Lower leg skin (tissue), 3 donors: ENCODE data around the gene CFAP92.

Experiments used
- POLR2A ChIP-seq, 2 donors: fragments of 450-650 bp; IDR thresholded peaks; one replicate each; pipeline ENCODE4 v1.6.1; 2016 to 2017; ENCODE audit warnings: antibody characterized with exemption in 2 of 2, mild to moderate bottlenecking in 1 of 2, moderate library complexity in 1 of 2
- TF ChIP-seq, protein P1 (sequence below), 3 donors: fragments of 450-650 bp; IDR thresholded peaks; one replicate each; pipeline ENCODE4 v1.5.1; 2016; ENCODE audit warnings: antibody characterized with exemption in 3 of 3, mild to moderate bottlenecking in 3 of 3, moderate library complexity in 2 of 3

DNA sequence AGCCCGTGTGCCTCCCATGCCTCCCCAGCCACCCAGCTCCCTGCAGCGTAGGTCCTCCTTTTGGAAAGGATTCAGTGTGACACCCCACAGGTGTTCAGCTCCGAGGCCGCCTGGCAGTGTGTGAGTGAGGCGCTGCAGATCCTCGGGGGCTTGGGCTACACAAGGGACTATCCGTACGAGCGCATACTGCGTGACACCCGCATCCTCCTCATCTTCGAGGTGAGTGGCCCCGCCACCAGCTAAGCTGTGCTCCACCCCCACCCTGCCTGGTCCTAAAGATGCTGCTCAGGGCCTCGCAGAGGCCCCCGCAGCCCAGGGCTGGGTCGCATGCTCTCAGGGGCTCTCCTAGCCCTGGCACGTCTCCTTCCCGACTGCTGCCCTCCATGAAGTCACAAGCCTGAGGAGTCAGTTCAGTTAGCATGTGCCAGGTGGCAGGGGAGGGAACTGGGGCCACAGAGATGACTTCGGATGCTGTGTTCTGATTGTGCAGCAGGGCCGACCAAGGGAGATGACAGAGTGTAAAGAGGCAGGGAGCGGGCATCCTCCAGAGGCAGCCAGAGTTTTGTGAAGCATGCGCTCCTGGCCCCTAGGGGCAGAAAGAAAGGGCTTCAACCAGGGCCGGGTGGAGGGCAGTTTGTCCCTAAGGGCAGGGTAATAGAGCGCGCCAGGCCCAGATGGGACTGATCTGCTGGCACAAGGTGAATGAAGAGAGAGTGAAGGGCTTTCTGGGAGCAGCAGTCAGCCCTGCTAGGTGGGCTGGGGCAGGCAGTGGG lies 87.7 kb downstream of the CFAP92 start:
- TF ChIP-seq, protein P1, sequence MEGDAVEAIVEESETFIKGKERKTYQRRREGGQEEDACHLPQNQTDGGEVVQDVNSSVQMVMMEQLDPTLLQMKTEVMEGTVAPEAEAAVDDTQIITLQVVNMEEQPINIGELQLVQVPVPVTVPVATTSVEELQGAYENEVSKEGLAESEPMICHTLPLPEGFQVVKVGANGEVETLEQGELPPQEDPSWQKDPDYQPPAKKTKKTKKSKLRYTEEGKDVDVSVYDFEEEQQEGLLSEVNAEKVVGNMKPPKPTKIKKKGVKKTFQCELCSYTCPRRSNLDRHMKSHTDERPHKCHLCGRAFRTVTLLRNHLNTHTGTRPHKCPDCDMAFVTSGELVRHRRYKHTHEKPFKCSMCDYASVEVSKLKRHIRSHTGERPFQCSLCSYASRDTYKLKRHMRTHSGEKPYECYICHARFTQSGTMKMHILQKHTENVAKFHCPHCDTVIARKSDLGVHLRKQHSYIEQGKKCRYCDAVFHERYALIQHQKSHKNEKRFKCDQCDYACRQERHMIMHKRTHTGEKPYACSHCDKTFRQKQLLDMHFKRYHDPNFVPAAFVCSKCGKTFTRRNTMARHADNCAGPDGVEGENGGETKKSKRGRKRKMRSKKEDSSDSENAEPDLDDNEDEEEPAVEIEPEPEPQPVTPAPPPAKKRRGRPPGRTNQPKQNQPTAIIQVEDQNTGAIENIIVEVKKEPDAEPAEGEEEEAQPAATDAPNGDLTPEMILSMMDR (IDR thresholded peaks at IDR 0.05) = no peak
- no peak for TF ChIP-seq POLR2A (IDR thresholded peaks at IDR 0.05)
